ENCODE data around the gene NIF3L1. TPM values are rescaled to one million over a fixed set of nuclear protein-coding genes. Genes with fewer than 3 reads are reported as not detected.

The NIF3L1 gene
- polyA plus RNA-seq, 1 experiment, result 38.7 TPM

- no peaks in the 10 kb centered on the region for H3K9me3 ChIP-seq (ENCODE audit: control insufficient read depth, insufficient read depth, low read length)
- CTCF ChIA-PET, result interaction anchor here (0.6 kb wide), 1 partner anchor 56 kb away, joined by 4 read pairs; no protein-coding TSS in a partner anchor
- no peak overlapping the region for H3K4me3 ChIP-seq (ENCODE audit: low read depth, low read length)
- no peaks in the 10 kb centered on the region for H3K27me3 ChIP-seq (ENCODE audit: control insufficient read depth, insufficient read depth, low read length)
- POLR2A ChIA-PET, result interaction anchor here (0.7 kb wide), 1 partner anchor 199 kb away, joined by 3 read pairs; no protein-coding TSS in a partner anchor
- H3K27ac ChIP-seq (ENCODE audit: low read depth, low read length), result no peak overlapping the region
- no peak for DNase-seq (ENCODE audit: low read depth, low spot score)
- TF ChIP-seq CTCF (IDR thresholded peaks at IDR 0.05; ENCODE audit: low read depth, low read length), result no peak
Measured at GRCh38 chr2:200943527-200944105, 54.4 kb downstream of the NIF3L1 start.

- POLR2A ChIA-PET, result interaction anchor here (0.6 kb wide), 1 partner anchor 16 kb away, joined by 3 read pairs; no protein-coding TSS in a partner anchor
- CTCF ChIA-PET, result interaction anchor here (0.6 to 1.9 kb wide), 10 partner anchors 12 to 288 kb away, joined by 3 to 6 read pairs (median 4); partner anchors contain the start of gene CASP10
- TF ChIP-seq CTCF (IDR thresholded peaks at IDR 0.05; ENCODE audit: low read depth, low read length), result no peak
- DNase-seq (ENCODE audit: low read depth, low spot score), result peak; percentile 66
- H3K27ac ChIP-seq (ENCODE audit: low read depth, low read length), result no peak overlapping the region
- no peak overlapping the region for H3K4me3 ChIP-seq (ENCODE audit: low read depth, low read length)
- no peaks in the 10 kb centered on the region for H3K27me3 ChIP-seq (ENCODE audit: control insufficient read depth, insufficient read depth, low read length)
- no peaks in the 10 kb centered on the region for H3K9me3 ChIP-seq (ENCODE audit: control insufficient read depth, insufficient read depth, low read length)
Measured at GRCh38 chr2:200944467-200945394, 55.6 kb downstream of the NIF3L1 start.

- ChIA-PET CTCF (interaction anchor here (0.6 to 1.9 kb wide), 8 partner anchors 13 to 287 kb away, joined by 3 to 6 read pairs (median 4); partner anchors contain the start of gene CASP10), POLR2A (interaction anchor here (0.6 kb wide), 1 partner anchor 15 kb away, joined by 3 read pairs; no protein-coding TSS in a partner anchor)
- TF ChIP-seq CTCF (IDR thresholded peaks at IDR 0.05; ENCODE audit: low read depth, low read length), result no peak
- Histone ChIP-seq H3K27me3 (ENCODE audit: control insufficient read depth, insufficient read depth, low read length) (no peaks in the 10 kb centered on the region), H3K4me3 (ENCODE audit: low read depth, low read length) (no peak overlapping the region), H3K9me3 (ENCODE audit: control insufficient read depth, insufficient read depth, low read length) (no peaks in the 10 kb centered on the region), H3K27ac (ENCODE audit: low read depth, low read length) (no peak overlapping the region)
- no peak for DNase-seq (ENCODE audit: low read depth, low spot score)
Measured at GRCh38 chr2:200945395-200945729, 56.2 kb downstream of the NIF3L1 start.

GRCh38 chr2:200950378-200950777, 61.2 kb downstream of the NIF3L1 start:
- H3K27ac ChIP-seq (ENCODE audit: low read depth, low read length), result no peak overlapping the region
- ChIA-PET CTCF (interaction anchor here (2.4 kb wide), 1 partner anchor 13 kb away, joined by 10 read pairs; the partner anchor contains the start of gene ORC2), POLR2A (no interaction called here)
- H3K27me3 ChIP-seq (ENCODE audit: control insufficient read depth, insufficient read depth, low read length), result no peaks in the 10 kb centered on the region
- no peak for TF ChIP-seq CTCF (IDR thresholded peaks at IDR 0.05; ENCODE audit: low read depth, low read length)
- no peak overlapping the region for H3K4me3 ChIP-seq (ENCODE audit: low read depth, low read length)
- DNase-seq (ENCODE audit: low read depth, low spot score), result no peak
- no peaks in the 10 kb centered on the region for H3K9me3 ChIP-seq (ENCODE audit: control insufficient read depth, insufficient read depth, low read length)

Small RNA genes within 50 kb of the gene (small RNA-seq; reads per million reads assigned to genes)
- not detected for gene RF00019 (ENCODE audit: insufficient read length, low read depth)
- not detected for gene RNA5SP115 (ENCODE audit: insufficient read length, low read depth)
- not detected for gene RNU6-312P (ENCODE audit: insufficient read length, low read depth)
- not detected for gene RNU6-762P (ENCODE audit: insufficient read length, low read depth)

Other genes starting within 250 kb of the NIF3L1 start
- 359 and 376 TPM in 2 replicates for gene BZW1, start 77.5 kb upstream of the NIF3L1 start, polyA plus RNA-seq (2011; rRNA removed)
- gene CLK1, start 24.7 kb upstream of the NIF3L1 start, polyA plus RNA-seq (2011; rRNA removed), result 66.0 and 103 TPM in 2 replicates
- gene PPIL3, start 294 bp upstream of the NIF3L1 start, polyA plus RNA-seq (2011; rRNA removed), result 31.0 and 40.8 TPM in 2 replicates
- 4.7 and 4.9 TPM in 2 replicates for gene ORC2, start 74.3 kb downstream of the NIF3L1 start, polyA plus RNA-seq (2011; rRNA removed)
- gene HYCC2, start 182.3 kb downstream of the NIF3L1 start, polyA plus RNA-seq (2011; rRNA removed), result 4.5 and 6.1 TPM in 2 replicates
- gene NDUFB3, start 182.6 kb downstream of the NIF3L1 start, polyA plus RNA-seq (2011; rRNA removed), result 90.9 and 121 TPM in 2 replicates
- gene CFLAR, start 226.8 kb downstream of the NIF3L1 start, polyA plus RNA-seq (2011; rRNA removed), result 32.7 and 36.3 TPM in 2 replicates